Neural cell (in vitro differentiated cells): ENCODE measurements around the gene ENPP7.

Source experiments
- EP300 ChIP-seq: fragments of 450-650 bp; conservative IDR thresholded peaks from 2 replicates; pipeline ENCODE4 v1.6.1; 2014; ENCODE audit warnings: antibody characterized with exemption, mild to moderate bottlenecking, moderate library complexity; ENCODE audit not compliant: poor library complexity, severe bottlenecking
- EZH2 ChIP-seq: fragments of 200-600, 300-800 bp; shearing (Covaris generic), sonication (generic); IDR thresholded peaks from 2 replicates; pipeline ENCODE4 v1.6.1; 2014; ENCODE audit warnings: antibody characterized with exemption, low read length, borderline replicate concordance, mild to moderate bottlenecking; ENCODE audit not compliant: insufficient read depth, poor library complexity, severe bottlenecking
- POLR2AphosphoS5 ChIP-seq: IDR thresholded peaks from 2 replicates; pipeline ENCODE4 v1.6.1; 2012
- RAD21 ChIP-seq: fragments of 450-650 bp; conservative IDR thresholded peaks from 2 replicates; pipeline ENCODE4 v1.6.1; 2014; ENCODE audit warnings: antibody characterized with exemption, mild to moderate bottlenecking, moderate library complexity
- TF ChIP-seq, protein P1 (sequence below): fragments of 450-650 bp; IDR thresholded peaks from 2 replicates; pipeline ENCODE4 v1.5.1; 2014; ENCODE audit warnings: antibody characterized with exemption, mild to moderate bottlenecking, moderate library complexity; ENCODE audit not compliant: poor library complexity, severe bottlenecking

DNA sequence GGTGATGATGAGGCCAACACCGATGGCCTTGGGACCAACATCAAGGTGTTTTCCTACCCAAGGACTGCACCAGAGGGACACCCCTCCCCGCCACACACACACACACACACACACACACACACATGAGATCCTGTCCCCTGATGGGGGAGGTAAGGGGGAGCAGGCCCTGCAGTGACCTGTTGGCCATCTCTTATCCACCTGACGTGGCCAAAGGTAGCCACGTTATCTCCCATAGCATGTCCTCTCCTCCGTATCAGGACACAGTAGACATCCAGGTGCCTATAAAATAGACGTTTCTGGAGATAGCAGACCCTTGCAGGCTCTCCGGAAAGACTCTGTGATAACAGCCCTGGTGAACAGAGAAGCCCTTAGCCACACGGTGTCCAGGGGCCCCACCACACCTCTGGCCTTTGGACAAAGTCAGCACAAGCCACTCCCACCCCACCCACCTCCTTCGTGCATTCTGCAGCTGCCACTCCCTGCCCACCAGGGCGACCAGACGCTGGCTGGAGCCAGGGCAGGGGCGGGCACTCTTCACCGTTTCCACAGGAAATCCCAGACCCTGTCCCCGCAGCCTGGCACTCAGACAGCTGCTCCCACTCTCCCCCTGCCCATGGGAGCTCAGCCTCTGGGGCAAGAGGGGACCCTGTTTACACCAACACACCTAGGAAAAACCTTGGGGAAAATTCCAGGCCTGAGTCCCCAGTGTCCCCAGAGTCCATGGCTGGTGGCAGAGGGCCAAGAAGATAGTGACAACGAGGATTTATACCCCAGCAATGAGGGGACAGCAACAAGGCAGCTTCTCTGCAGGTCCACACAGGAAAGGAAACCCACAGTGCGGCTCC is 15.4 kb upstream of the ENPP7 start:
- TF ChIP-seq POLR2AphosphoS5 (no peak), EZH2 (no peak), RAD21 (no peak), EP300 (no peak)
- TF ChIP-seq, protein P1, sequence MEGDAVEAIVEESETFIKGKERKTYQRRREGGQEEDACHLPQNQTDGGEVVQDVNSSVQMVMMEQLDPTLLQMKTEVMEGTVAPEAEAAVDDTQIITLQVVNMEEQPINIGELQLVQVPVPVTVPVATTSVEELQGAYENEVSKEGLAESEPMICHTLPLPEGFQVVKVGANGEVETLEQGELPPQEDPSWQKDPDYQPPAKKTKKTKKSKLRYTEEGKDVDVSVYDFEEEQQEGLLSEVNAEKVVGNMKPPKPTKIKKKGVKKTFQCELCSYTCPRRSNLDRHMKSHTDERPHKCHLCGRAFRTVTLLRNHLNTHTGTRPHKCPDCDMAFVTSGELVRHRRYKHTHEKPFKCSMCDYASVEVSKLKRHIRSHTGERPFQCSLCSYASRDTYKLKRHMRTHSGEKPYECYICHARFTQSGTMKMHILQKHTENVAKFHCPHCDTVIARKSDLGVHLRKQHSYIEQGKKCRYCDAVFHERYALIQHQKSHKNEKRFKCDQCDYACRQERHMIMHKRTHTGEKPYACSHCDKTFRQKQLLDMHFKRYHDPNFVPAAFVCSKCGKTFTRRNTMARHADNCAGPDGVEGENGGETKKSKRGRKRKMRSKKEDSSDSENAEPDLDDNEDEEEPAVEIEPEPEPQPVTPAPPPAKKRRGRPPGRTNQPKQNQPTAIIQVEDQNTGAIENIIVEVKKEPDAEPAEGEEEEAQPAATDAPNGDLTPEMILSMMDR = no peak
